Nephron progenitor cell (in vitro differentiated cells): ENCODE data around the gene CAV2.

Experiments used
- DNase-seq: peaks from one replicate; pipeline ENCODE4 v3.0.0; 2021
- H3K27ac Mint-ChIP-seq: 2 replicates; pipeline ENCODE4 v1.8.0; 2021; ENCODE audit warnings: mild to moderate bottlenecking, moderate library complexity, mixed read lengths
- H3K27me3 Mint-ChIP-seq: 2 replicates; pipeline ENCODE4 v1.8.0; 2021; ENCODE audit warnings: mild to moderate bottlenecking, low read depth, mixed read lengths; ENCODE audit not compliant: poor library complexity
- H3K36me3 Mint-ChIP-seq: 2 replicates; pipeline ENCODE4 v1.8.0; 2021; ENCODE audit warnings: low read depth, mixed read lengths
- H3K4me1 Mint-ChIP-seq: 2 replicates; pipeline ENCODE4 v1.8.0; 2021; ENCODE audit warnings: mixed read lengths
- H3K4me3 Mint-ChIP-seq: 2 replicates; pipeline ENCODE4 v1.8.0; 2021; ENCODE audit warnings: mild to moderate bottlenecking, moderate library complexity, mixed read lengths
- H3K9me3 Mint-ChIP-seq: 2 replicates; pipeline ENCODE4 v1.8.0; 2021; ENCODE audit warnings: mild to moderate bottlenecking, moderate library complexity, mixed read lengths
- CTCF ChIP-seq: fragments of 200-600 bp; sonication (generic); IDR thresholded peaks from 2 replicates; pipeline ENCODE4 v1.5.0; 2021; ENCODE audit warnings: antibody characterized with exemption

The CAV2 gene

DNA sequence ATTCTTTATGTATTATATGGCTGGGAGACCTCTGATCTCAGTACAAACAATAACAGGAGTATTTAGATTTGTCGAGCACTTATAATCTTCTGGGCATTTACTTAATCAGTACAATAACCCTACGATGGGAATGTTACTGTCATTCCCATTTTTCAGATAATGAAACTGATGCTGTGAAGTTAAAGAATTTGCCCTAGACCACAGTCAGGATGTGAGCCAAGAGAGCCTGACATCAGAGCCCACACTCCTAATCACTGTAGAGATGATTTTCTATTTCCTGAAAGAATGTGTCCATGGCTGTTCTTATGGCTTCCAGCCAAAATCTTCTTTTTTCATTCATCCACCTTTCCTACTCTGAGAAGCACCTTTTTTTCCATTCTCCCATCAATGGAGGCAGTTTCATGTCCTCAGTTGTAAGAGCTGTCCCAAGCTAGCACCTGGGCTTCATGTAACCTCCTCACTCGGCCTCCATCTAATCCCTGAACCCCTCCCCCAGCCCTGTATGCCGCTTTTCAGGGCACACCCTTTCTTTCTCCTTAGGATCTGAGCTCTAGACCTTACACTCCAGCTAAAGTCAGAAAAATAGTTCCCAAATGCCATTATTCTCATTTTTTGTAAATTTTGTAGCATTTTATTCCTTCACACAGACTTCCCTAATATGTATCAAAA lies 13.1 kb downstream of the CAV2 start:
- no peaks in the 10 kb centered on the region for H3K36me3 Mint-ChIP-seq
- no peaks in the 10 kb centered on the region for H3K4me1 Mint-ChIP-seq
- H3K27ac Mint-ChIP-seq, result no peak overlapping the region
- no peak for TF ChIP-seq CTCF
- no peak overlapping the region for H3K4me3 Mint-ChIP-seq
- DNase-seq, result no peak
- H3K27me3 Mint-ChIP-seq, result peaks cover 35% of the 10 kb centered on the region
- H3K9me3 Mint-ChIP-seq, result no peaks in the 10 kb centered on the region

- TF ChIP-seq CTCF, result no peak
- Mint-ChIP-seq H3K4me1 (no peaks in the 10 kb centered on the region), H3K36me3 (no peaks in the 10 kb centered on the region), H3K27me3 (peaks cover 38% of the 10 kb centered on the region), H3K27ac (no peak overlapping the region), H3K4me3 (no peak overlapping the region), H3K9me3 (no peaks in the 10 kb centered on the region)
- no peak for DNase-seq
Measured at GRCh38 chr7:116515584-116515983, 16.0 kb downstream of the CAV2 start.

DNA sequence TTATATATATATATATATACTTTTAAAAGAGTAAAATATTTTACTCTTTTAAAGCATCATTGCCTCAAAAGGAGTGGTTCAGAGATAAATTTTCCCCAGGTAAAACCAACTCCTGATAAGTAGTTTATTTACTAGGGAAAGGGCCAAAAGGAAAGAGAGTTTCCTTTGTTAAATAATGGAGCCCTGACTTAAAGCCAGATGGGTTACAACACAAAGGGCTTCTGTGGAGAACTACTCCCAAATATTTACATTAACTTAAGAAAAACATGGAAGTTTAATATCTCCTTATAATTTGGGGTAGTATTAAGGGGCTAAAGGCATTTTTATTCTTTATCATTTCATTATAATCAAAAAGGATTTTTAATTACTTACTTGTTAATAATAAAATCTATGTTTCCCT lies 16.8 kb downstream of the CAV2 start:
- no peak overlapping the region for H3K4me3 Mint-ChIP-seq
- no peak overlapping the region for H3K27ac Mint-ChIP-seq

DNA sequence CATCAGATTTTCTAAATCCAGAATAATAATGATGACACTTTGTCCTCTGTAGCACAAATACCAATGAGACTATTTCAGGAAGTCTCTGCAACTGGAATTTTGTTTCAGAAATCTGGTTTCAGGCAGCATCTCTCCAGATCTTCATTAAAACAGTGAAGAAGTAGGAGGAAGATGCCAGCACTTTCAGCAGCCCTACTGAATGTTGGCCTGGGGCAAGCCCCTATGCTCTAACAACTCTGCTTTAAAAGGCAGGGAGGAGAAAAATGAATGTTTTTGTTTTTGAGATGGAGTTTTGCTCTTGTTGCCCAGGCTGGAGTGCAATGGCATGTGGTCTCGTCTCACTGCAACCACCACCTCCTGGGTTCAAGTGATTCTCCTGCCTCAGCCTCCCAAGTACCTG lies 18.1 kb downstream of the CAV2 start:
- Mint-ChIP-seq H3K4me1 (no peaks in the 10 kb centered on the region), H3K27me3 (peaks cover 42% of the 10 kb centered on the region), H3K4me3 (no peak overlapping the region), H3K27ac (no peak overlapping the region), H3K36me3 (no peaks in the 10 kb centered on the region), H3K9me3 (no peaks in the 10 kb centered on the region)
- no peak for DNase-seq
- no peak for TF ChIP-seq CTCF

More for the DNA sequence above, 16.8 kb downstream of the CAV2 start:
- H3K36me3 Mint-ChIP-seq, result no peaks in the 10 kb centered on the region
- H3K27me3 Mint-ChIP-seq, result peaks cover 38% of the 10 kb centered on the region
- no peaks in the 10 kb centered on the region for H3K4me1 Mint-ChIP-seq
- no peaks in the 10 kb centered on the region for H3K9me3 Mint-ChIP-seq
- no peak for TF ChIP-seq CTCF
- no peak for DNase-seq

DNA sequence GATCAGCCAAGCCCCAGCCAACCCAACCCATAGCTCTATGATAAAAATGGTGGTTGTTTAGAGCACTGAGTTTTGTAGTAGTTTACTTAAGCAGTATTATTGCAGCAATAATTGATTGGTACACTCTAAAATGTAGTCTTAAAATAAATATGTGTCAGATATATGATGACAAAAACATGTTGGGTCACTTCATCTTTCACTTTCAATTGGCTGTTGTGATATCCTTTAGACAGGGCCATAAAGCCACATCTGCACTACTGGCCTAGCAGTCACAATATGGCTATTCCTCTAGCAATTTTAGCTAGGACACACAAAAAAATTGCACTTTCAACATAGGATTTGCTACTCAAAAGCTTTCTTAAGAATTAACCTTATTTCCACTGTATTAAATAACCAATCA lies 19.4 kb downstream of the CAV2 start:
- no peak overlapping the region for H3K4me3 Mint-ChIP-seq
- no peaks in the 10 kb centered on the region for H3K36me3 Mint-ChIP-seq
- DNase-seq, result no peak
- no peak overlapping the region for H3K27ac Mint-ChIP-seq
- H3K9me3 Mint-ChIP-seq, result no peaks in the 10 kb centered on the region
- H3K27me3 Mint-ChIP-seq, result peaks cover 52% of the 10 kb centered on the region
- H3K4me1 Mint-ChIP-seq, result no peaks in the 10 kb centered on the region
- TF ChIP-seq CTCF, result no peak

GRCh38 chr7:116521046-116521664 lies 21.6 kb downstream of the CAV2 start:
- H3K36me3 Mint-ChIP-seq, result no peaks in the 10 kb centered on the region
- H3K9me3 Mint-ChIP-seq, result no peaks in the 10 kb centered on the region

More at GRCh38 chr7:116521046-116521664, 21.6 kb downstream of the CAV2 start:
- Mint-ChIP-seq H3K27me3 (peaks cover 60% of the 10 kb centered on the region), H3K4me3 (no peak overlapping the region), H3K4me1 (peaks cover 8% of the 10 kb centered on the region), H3K27ac (no peak overlapping the region)
- DNase-seq, result no peak
- TF ChIP-seq CTCF, result no peak
